Measurements from ENCODE around the gene UBE2E3.

DNA sequence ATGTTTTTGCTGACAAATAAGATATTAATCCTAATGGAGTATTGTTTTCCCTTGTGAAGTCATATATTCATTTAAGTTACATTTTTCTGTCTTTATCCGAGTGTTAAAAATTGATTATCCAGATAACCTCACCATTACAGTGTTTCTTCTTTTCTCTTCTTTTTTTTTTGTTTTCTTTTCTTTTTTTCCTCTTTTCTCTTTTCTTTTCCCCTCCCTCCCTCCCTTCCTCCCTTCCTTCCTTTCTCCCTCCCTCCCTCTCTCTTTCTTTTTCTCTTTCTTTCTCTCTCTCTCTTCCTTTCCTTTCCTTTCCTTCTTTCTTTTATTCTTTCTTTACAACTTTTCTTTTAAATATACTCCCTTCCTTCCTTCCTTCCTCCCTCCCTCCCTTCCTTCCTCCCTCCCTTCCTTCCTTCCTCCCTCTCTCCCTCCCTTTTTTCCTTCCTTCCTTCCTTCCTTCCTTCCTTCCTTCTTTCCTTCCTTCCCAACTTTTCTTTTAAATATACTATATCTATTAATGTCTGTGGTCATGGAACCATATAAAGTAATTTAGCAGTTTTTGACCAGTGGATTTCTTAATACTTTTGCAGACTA, 40.9 kb downstream of the UBE2E3 start:
- TF ChIP-seq EP300 (IDR thresholded peaks at IDR 0.05; ENCODE audit: low read depth) = no peak
- TF ChIP-seq, protein P1, sequence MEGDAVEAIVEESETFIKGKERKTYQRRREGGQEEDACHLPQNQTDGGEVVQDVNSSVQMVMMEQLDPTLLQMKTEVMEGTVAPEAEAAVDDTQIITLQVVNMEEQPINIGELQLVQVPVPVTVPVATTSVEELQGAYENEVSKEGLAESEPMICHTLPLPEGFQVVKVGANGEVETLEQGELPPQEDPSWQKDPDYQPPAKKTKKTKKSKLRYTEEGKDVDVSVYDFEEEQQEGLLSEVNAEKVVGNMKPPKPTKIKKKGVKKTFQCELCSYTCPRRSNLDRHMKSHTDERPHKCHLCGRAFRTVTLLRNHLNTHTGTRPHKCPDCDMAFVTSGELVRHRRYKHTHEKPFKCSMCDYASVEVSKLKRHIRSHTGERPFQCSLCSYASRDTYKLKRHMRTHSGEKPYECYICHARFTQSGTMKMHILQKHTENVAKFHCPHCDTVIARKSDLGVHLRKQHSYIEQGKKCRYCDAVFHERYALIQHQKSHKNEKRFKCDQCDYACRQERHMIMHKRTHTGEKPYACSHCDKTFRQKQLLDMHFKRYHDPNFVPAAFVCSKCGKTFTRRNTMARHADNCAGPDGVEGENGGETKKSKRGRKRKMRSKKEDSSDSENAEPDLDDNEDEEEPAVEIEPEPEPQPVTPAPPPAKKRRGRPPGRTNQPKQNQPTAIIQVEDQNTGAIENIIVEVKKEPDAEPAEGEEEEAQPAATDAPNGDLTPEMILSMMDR (IDR thresholded peaks at IDR 0.05) = no peak
- TF ChIP-seq POLR2AphosphoS5 (IDR thresholded peaks at IDR 0.05) = no peak
